Measurements from ENCODE around the gene MED13. TPM values are rescaled to one million over a fixed set of nuclear protein-coding genes. Genes with fewer than 3 reads are reported as not detected.

MED13 gene
- polyA plus RNA-seq, 3 donors, result 2.1 to 32.0 (median 5.0) TPM

DNA sequence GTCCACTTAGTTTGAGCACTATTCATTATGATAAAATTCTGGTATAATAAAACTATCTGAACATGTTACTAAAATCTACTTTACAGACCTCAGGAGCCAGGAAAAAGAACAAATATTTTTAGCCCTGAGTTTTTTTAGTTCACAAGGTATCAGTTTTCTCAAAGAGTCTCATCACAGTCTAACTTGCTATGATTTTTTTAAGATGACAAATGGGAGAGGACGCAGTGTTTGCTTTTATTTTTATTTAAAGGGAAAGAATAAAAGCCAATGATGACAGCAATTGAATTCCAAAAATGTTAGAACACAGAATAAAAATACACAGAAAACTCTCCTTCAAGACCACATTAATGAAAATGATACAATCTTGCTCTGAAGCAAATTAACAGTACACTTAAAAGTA is 7.4 kb downstream of the MED13 start:
- H3K36me3 Mint-ChIP-seq, result peaks cover 51 to 61% of the 10 kb centered on the region in 2 donors

DNA sequence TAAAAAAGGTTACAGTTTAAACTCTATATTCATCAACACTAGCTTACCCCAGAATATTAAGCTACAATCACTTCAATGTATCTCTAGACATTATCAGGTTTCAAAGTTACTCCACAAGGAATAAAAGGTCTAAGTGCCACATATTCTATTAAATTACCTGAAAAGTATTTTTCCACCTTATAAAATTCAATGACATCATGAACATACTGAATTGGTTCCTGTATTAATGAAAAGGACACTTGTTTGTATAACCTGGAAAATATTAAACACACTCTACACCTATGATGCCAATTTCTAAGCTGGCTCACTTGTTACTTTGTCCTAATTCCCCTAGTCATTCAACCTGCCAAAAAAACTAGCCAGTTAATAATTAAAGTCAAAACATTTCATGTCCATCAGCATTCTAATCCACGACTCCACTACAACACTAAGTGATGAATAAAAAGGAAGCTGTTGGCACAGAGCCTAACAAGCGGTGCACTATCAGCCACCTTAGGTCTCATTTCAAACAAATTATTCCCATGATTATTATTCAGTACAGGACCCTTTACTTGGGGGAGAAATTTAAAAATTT is 12.2 kb downstream of the MED13 start:
- Histone ChIP-seq H2AFZ (ENCODE audit: insufficient read depth, low read depth, low read length, poor library complexity, severe bottlenecking) (no peak overlapping the region), H3K27me3 (ENCODE audit: control insufficient read depth in 2 of 2, insufficient read depth in 2 of 2, low read length in 2 of 2) (no peaks in the 10 kb centered on the region), H4K20me1 (ENCODE audit: insufficient read depth, low read length) (peaks cover 99% of the 10 kb centered on the region), H3K36me3 (replicated peaks in 1 of 2; ENCODE audit: control insufficient read depth in 1 of 2, insufficient read depth in 2 of 2, low read length in 2 of 2) (peaks cover 87 to 95% of the 10 kb centered on the region in 2 donors), H3K27ac (ENCODE audit: low read depth in 1 of 2, low read length in 2 of 2) (no peak overlapping the region), H3K4me1 (ENCODE audit: control insufficient read depth in 1 of 2, insufficient read depth in 2 of 2, low read length in 2 of 2) (no peaks in the 10 kb centered on the region), H3K9ac (ENCODE audit: insufficient read depth, low read length, poor library complexity, severe bottlenecking) (no peak overlapping the region), H3K4me2 (replicated peaks; ENCODE audit: extremely low read depth, low read length, poor library complexity, severe bottlenecking) (no peak overlapping the region), H3K79me2 (ENCODE audit: insufficient read depth, low read length) (peaks cover 89% of the 10 kb centered on the region), H3K4me3 (replicated peaks in 1 of 3; ENCODE audit: low read depth in 2 of 3, low read length in 3 of 3) (no peak overlapping the region), H3K9me3 (replicated peaks in 1 of 2; ENCODE audit: control insufficient read depth in 1 of 2, insufficient read depth in 1 of 2, low read length in 2 of 2) (no peaks in the 10 kb centered on the region)
- TF ChIP-seq, protein P1, sequence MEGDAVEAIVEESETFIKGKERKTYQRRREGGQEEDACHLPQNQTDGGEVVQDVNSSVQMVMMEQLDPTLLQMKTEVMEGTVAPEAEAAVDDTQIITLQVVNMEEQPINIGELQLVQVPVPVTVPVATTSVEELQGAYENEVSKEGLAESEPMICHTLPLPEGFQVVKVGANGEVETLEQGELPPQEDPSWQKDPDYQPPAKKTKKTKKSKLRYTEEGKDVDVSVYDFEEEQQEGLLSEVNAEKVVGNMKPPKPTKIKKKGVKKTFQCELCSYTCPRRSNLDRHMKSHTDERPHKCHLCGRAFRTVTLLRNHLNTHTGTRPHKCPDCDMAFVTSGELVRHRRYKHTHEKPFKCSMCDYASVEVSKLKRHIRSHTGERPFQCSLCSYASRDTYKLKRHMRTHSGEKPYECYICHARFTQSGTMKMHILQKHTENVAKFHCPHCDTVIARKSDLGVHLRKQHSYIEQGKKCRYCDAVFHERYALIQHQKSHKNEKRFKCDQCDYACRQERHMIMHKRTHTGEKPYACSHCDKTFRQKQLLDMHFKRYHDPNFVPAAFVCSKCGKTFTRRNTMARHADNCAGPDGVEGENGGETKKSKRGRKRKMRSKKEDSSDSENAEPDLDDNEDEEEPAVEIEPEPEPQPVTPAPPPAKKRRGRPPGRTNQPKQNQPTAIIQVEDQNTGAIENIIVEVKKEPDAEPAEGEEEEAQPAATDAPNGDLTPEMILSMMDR (IDR thresholded peaks at IDR 0.05), result no peak
- H3K36me3 Mint-ChIP-seq, result peaks cover 60 to 70% of the 10 kb centered on the region in 2 donors
- no peak for DNase-seq
- no peaks in the 10 kb centered on the region for H3K27me3 Mint-ChIP-seq (ENCODE audit: low read depth in 3 of 3)
- WGBS (ENCODE audit: insufficient coverage), result no CpG with 5 or more reads among the region's 2 CpGs
- H3K27ac Mint-ChIP-seq, result peak overlapping the region in 1 of 7 donors; percentile 6
- no peaks in the 10 kb centered on the region for H3K9me3 Mint-ChIP-seq
- peaks cover 5% of the 10 kb centered on the region for H3K4me1 Mint-ChIP-seq
- H3K4me3 Mint-ChIP-seq, result no peak overlapping the region
- intact Hi-C loops (cut with micrococcal nuclease), result no loop called here

More for the DNA sequence above, 7.4 kb downstream of the MED13 start:
- no peak overlapping the region for H3K4me2 ChIP-seq (replicated peaks; ENCODE audit: extremely low read depth, low read length, poor library complexity, severe bottlenecking)
- peaks cover 4 to 13% of the 10 kb centered on the region in 2 donors for H3K4me1 ChIP-seq (ENCODE audit: control insufficient read depth in 1 of 2, insufficient read depth in 2 of 2, low read length in 2 of 2)
- H4K20me1 ChIP-seq (ENCODE audit: insufficient read depth, low read length), result peaks cover 100% of the 10 kb centered on the region
- H3K9me3 ChIP-seq (replicated peaks in 1 of 2; ENCODE audit: control insufficient read depth in 1 of 2, insufficient read depth in 1 of 2, low read length in 2 of 2), result no peaks in the 10 kb centered on the region
- WGBS (ENCODE audit: insufficient coverage), result no CpG with 5 or more reads among the region's 1 CpG
- peaks cover 61 to 75% of the 10 kb centered on the region in 2 donors for H3K36me3 ChIP-seq (replicated peaks in 1 of 2; ENCODE audit: control insufficient read depth in 1 of 2, insufficient read depth in 2 of 2, low read length in 2 of 2)
- Mint-ChIP-seq H3K4me1 (peaks cover 19% of the 10 kb centered on the region), H3K4me3 (no peak overlapping the region), H3K27me3 (ENCODE audit: low read depth in 3 of 3) (no peaks in the 10 kb centered on the region), H3K27ac (peak overlapping the region in 2 of 7 donors; percentile 30 to 54), H3K9me3 (no peaks in the 10 kb centered on the region)
- no peak overlapping the region for H3K4me3 ChIP-seq (replicated peaks in 1 of 3; ENCODE audit: low read depth in 2 of 3, low read length in 3 of 3)
- intact Hi-C loops (cut with micrococcal nuclease), result no loop called here
- H3K27me3 ChIP-seq (ENCODE audit: control insufficient read depth in 2 of 2, insufficient read depth in 2 of 2, low read length in 2 of 2), result no peaks in the 10 kb centered on the region
- TF ChIP-seq, protein P1 (IDR thresholded peaks at IDR 0.05), result no peak
- H3K79me2 ChIP-seq (ENCODE audit: insufficient read depth, low read length), result peaks cover 100% of the 10 kb centered on the region
- no peak overlapping the region for H2AFZ ChIP-seq (ENCODE audit: insufficient read depth, low read depth, low read length, poor library complexity, severe bottlenecking)
- no peak overlapping the region for H3K27ac ChIP-seq (ENCODE audit: low read depth in 1 of 2, low read length in 2 of 2)
- no peak overlapping the region for H3K9ac ChIP-seq (ENCODE audit: insufficient read depth, low read length, poor library complexity, severe bottlenecking)
- no peak for DNase-seq

Measured in CD14-positive monocyte (primary cell).